HEK293 (cell line): ENCODE results near the gene NSUN6.
A peak's percentile ranks its signal among the peaks of the same experiment; 100 is the strongest.
"Not testable (repeated sequence)": the region's sequence is repeated elsewhere in the genome, so short reads cannot be mapped to it uniquely, and the experiment has no call there.

ENCODE experiments used
- CTCF ChIA-PET: fragments of 350-600 bp; formaldehyde crosslinking; extraction: SDS; loops from one replicate; lab custom pipeline; 2021; ENCODE audit warnings: antibody characterized with exemption; lab: Yijun Ruan, JAX
- POLR2A ChIA-PET: fragments of 300-600 bp; formaldehyde crosslinking; extraction: SDS; loops from one replicate; lab custom pipeline; 2020; ENCODE audit warnings: antibody characterized with exemption, inconsistent platforms; lab: Yijun Ruan, JAX
- H3K27ac ChIP-seq: fragments of 200-500 bp; sonication (Bioruptor generic); 2 replicates; pipeline ENCODE4 v1.5.1; 2014; ENCODE audit warnings: low read depth, low read length, control low read depth, inconsistent platforms; ENCODE audit errors: extremely low read depth
- H3K36me3 ChIP-seq, 2 experiments: fragments of 200-500 bp in 1 of 2; sonication (Bioruptor generic) in 1 of 2; 1 replicate in 1 of 2; 2 replicates in 1 of 2; pipeline ENCODE4 v1.5.1; 2014 to 2017; ENCODE audit warnings: inconsistent platforms in 2 of 2, low read length in 2 of 2; ENCODE audit not compliant: control insufficient read depth in 2 of 2, insufficient read depth in 1 of 2
- H3K4me1 ChIP-seq: fragments of 200-500 bp; sonication (Bioruptor generic); 2 replicates; pipeline ENCODE4 v1.5.1; 2014; ENCODE audit warnings: mild to moderate bottlenecking, low read length, inconsistent platforms; ENCODE audit not compliant: control insufficient read depth, insufficient read depth
- H3K4me3 ChIP-seq: 2 replicates; pipeline ENCODE4 v1.5.1; 2011; ENCODE audit warnings: low read depth, mild to moderate bottlenecking, control low read depth, low read length, moderate library complexity
- H3K9me3 ChIP-seq: fragments of 200-500 bp; sonication (Bioruptor generic); 2 replicates; pipeline ENCODE4 v1.5.1; 2014; ENCODE audit warnings: low read depth, low read length, inconsistent platforms; ENCODE audit not compliant: control insufficient read depth, insufficient read depth
- EGR2 ChIP-seq: fragments of 450-650 bp; formaldehyde crosslinking; IDR thresholded peaks from 2 replicates; pipeline ENCODE4 v1.5.1; 2016; ENCODE audit warnings: low read depth, missing biosample characterization, missing genetic modification characterization
- HOXD13 ChIP-seq: sonication (generic); formaldehyde crosslinking; IDR thresholded peaks from 2 replicates; pipeline ENCODE4 v1.8.0; 2022; ENCODE audit warnings: missing genetic modification reagents, borderline replicate concordance
- KLF10 ChIP-seq: fragments of 450-650 bp; IDR thresholded peaks from 2 replicates; pipeline ENCODE4 v1.5.1; 2018; ENCODE audit warnings: missing biosample characterization, mild to moderate bottlenecking, missing genetic modification characterization
- KLF9 ChIP-seq: fragments of 450-650 bp; formaldehyde crosslinking; IDR thresholded peaks from 2 replicates; pipeline ENCODE4 v1.5.1; 2016; ENCODE audit warnings: missing biosample characterization, missing genetic modification characterization, low read depth
- MZF1 ChIP-seq: fragments of 450-650 bp; formaldehyde crosslinking; IDR thresholded peaks from 2 replicates; pipeline ENCODE4 v1.5.1; 2017; ENCODE audit warnings: missing biosample characterization, missing genetic modification characterization, borderline replicate concordance
- ZNF10 ChIP-seq: fragments of 450-650 bp; formaldehyde crosslinking; IDR thresholded peaks from 2 replicates; pipeline ENCODE4 v1.5.1; 2017; ENCODE audit warnings: missing biosample characterization, missing genetic modification characterization
- ZNF132 ChIP-seq: fragments of 450-650 bp; formaldehyde crosslinking; IDR thresholded peaks from 2 replicates; pipeline ENCODE4 v1.5.1; 2017; ENCODE audit warnings: missing biosample characterization, missing genetic modification characterization, borderline replicate concordance
- ZNF266 ChIP-seq: fragments of 450-650 bp; formaldehyde crosslinking; IDR thresholded peaks from 2 replicates; pipeline ENCODE4 v1.5.1; 2016; ENCODE audit warnings: missing biosample characterization, missing genetic modification characterization, low read depth
- ZNF335 ChIP-seq: fragments of 450-650 bp; formaldehyde crosslinking; conservative IDR thresholded peaks from 2 replicates; pipeline ENCODE4 v1.5.1; 2016; ENCODE audit warnings: missing biosample characterization, missing genetic modification characterization
- ZNF366 ChIP-seq: fragments of 450-650 bp; formaldehyde crosslinking; conservative IDR thresholded peaks from 2 replicates; pipeline ENCODE4 v1.5.1; 2016; ENCODE audit warnings: missing biosample characterization, missing genetic modification characterization
- ZNF626 ChIP-seq: fragments of 450-650 bp; sonication (Bioruptor Pico); formaldehyde crosslinking; IDR thresholded peaks from 2 replicates; pipeline ENCODE4 v1.5.1; 2018; ENCODE audit warnings: missing biosample characterization, missing genetic modification characterization, inconsistent platforms
- ZNF658 ChIP-seq: fragments of 450-650 bp; formaldehyde crosslinking; IDR thresholded peaks from 2 replicates; pipeline ENCODE4; 2016; ENCODE audit warnings: missing biosample characterization, missing genetic modification characterization
- ZNF785 ChIP-seq: fragments of 450-650 bp; formaldehyde crosslinking; IDR thresholded peaks from 2 replicates; pipeline ENCODE4 v1.5.1; 2016; ENCODE audit warnings: missing biosample characterization, missing genetic modification characterization
- ZNF830 ChIP-seq: fragments of 450-650 bp; IDR thresholded peaks from 2 replicates; pipeline ENCODE4 v1.5.0; 2018; ENCODE audit warnings: missing biosample characterization, missing genetic modification characterization, low read depth, mild to moderate bottlenecking, moderate library complexity
- ZSCAN30 ChIP-seq: fragments of 450-650 bp; IDR thresholded peaks from 2 replicates; pipeline ENCODE4 v1.5.1; 2018; ENCODE audit warnings: missing biosample characterization, mild to moderate bottlenecking, missing genetic modification characterization, moderate library complexity
- TF ChIP-seq, protein P1 (sequence below): fragments of 450-650 bp; formaldehyde crosslinking; IDR thresholded peaks from 2 replicates; pipeline ENCODE4 v1.5.1; 2016; ENCODE audit warnings: missing biosample characterization, missing genetic modification characterization
- TF ChIP-seq, protein P2 (sequence below): fragments of 450-650 bp; formaldehyde crosslinking; IDR thresholded peaks from 2 replicates; pipeline ENCODE4 v1.5.1; 2016; ENCODE audit warnings: missing biosample characterization, missing genetic modification characterization
- TF ChIP-seq, protein P3 (sequence below): fragments of 450-650 bp; formaldehyde crosslinking; IDR thresholded peaks from 2 replicates; pipeline ENCODE4 v1.5.1; 2016; ENCODE audit warnings: missing biosample characterization, missing genetic modification characterization
- TF ChIP-seq, protein P4 (sequence below): fragments of 450-650 bp; formaldehyde crosslinking; IDR thresholded peaks from 2 replicates; pipeline ENCODE4 v1.5.1; 2016; ENCODE audit warnings: missing biosample characterization, missing genetic modification characterization

NSUN6 gene

DNA sequence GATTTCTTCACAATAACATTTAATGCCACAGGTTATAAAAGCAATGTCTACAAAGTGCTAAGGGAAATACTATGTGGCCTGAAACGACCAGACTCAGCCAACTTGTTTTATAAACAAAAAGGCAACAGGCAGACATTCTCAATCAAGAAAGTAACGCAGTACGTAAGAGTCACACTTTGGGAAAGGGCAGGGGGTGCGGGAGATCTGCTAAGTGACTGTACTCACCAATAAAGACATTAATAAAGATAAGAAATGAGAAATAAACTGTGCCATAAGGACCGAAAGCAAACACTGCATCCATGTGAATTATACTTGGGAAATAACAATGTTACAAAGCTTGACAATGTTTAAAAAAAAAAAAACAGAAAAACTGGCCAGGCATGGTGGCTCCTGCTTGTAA lies 25.5 kb downstream of the NSUN6 start:
- POLR2A ChIA-PET = interaction anchor here (0.7 kb wide), 1 partner anchor 743 kb away, joined by 3 read pairs; no protein-coding TSS in a partner anchor
- CTCF ChIA-PET = interaction anchor here (0.7 to 1.9 kb wide), 2 partner anchors 11 to 15 kb away, joined by 4 to 5 read pairs; no protein-coding TSS in a partner anchor
- TF ChIP-seq ZNF335 (tag by site-specific recombination) (peak; percentile 29; the same call in 1 of the 2 replicates), ZNF132 (tag by site-specific recombination) (no peak)
- TF ChIP-seq, all 188 proteins: peak for 1
- peaks cover 4% of the 10 kb centered on the region for H3K4me1 ChIP-seq
- H3K27ac ChIP-seq = no peak overlapping the region
- H3K9me3 ChIP-seq = no peaks in the 10 kb centered on the region
- peaks cover 0 to 9% of the 10 kb centered on the region in 2 experiments; a peak in 2 of 3 replicates for H3K36me3 ChIP-seq
- no peak overlapping the region for H3K4me3 ChIP-seq

DNA sequence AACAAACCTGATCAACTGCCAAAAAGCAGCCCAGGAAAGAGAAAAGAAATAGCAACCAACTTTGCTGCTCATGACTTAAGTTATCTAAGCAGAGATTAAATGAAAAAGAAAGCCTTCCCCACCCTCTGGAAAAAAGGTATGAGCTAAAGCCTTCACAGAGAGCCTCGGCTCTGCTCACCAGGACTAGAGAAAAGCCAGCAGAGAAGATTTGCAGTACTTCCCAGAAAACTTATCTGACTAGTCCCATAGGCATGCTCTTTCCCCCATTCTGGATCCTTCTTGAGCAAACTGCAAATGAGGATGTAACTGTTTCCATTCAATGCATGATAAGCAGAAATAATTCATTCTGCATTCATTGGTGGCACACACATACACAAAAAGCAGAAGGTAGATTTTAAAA lies 27.7 kb downstream of the NSUN6 start:
- POLR2A ChIA-PET, H3K4me1 ChIP-seq, CTCF ChIA-PET, H3K27ac ChIP-seq, H3K36me3 ChIP-seq, H3K9me3 ChIP-seq, H3K4me3 ChIP-seq: not testable (repeated sequence)
- TF ChIP-seq, protein P1, sequence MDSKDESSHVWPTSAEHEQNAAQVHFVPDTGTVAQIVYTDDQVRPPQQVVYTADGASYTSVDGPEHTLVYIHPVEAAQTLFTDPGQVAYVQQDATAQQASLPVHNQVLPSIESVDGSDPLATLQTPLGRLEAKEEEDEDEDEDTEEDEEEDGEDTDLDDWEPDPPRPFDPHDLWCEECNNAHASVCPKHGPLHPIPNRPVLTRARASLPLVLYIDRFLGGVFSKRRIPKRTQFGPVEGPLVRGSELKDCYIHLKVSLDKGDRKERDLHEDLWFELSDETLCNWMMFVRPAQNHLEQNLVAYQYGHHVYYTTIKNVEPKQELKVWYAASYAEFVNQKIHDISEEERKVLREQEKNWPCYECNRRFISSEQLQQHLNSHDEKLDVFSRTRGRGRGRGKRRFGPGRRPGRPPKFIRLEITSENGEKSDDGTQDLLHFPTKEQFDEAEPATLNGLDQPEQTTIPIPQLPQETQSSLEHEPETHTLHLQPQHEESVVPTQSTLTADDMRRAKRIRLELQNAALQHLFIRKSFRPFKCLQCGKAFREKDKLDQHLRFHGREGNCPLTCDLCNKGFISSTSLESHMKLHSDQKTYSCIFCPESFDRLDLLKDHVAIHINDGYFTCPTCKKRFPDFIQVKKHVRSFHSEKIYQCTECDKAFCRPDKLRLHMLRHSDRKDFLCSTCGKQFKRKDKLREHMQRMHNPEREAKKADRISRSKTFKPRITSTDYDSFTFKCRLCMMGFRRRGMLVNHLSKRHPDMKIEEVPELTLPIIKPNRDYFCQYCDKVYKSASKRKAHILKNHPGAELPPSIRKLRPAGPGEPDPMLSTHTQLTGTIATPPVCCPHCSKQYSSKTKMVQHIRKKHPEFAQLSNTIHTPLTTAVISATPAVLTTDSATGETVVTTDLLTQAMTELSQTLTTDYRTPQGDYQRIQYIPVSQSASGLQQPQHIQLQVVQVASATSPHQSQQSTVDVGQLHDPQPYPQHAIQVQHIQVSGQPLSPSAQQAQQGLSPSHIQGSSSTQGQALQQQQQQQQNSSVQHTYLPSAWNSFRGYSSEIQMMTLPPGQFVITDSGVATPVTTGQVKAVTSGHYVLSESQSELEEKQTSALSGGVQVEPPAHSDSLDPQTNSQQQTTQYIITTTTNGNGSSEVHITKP = peak; percentile 82

DNA sequence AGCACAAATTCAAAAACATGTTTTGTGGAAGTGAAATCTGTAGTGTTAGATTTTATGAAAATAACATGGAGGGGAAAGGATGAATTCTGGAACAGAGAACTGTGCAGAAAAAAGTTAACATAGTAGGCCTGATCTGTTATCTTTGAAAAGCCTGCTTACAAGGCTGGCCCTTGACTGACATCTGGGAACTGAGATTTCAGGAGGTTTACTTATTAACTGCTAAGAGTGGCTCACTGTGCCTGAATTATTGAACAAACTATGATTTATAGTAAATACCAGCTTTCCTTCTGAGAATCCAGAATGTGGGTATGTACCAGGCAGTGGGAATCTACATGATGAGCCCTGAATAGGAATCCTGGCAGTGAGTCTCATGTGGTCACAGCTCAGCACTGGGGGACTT lies 30.5 kb downstream of the NSUN6 start:
- peaks cover 2% of the 10 kb centered on the region; the same call in 1 of the 2 replicates for H3K4me1 ChIP-seq
- no peak overlapping the region for H3K4me3 ChIP-seq
- H3K27ac ChIP-seq = no peak overlapping the region
- H3K9me3 ChIP-seq = no peaks in the 10 kb centered on the region
- H3K36me3 ChIP-seq = peaks cover 0 to 10% of the 10 kb centered on the region in 2 experiments; a peak in 2 of 3 replicates
- TF ChIP-seq KLF9 (tag by site-specific recombination) (no peak), ZNF10 (tag by site-specific recombination) (no peak), MZF1 (tag by site-specific recombination) (no peak), HOXD13 (CRISPR knock-in tag) (no peak), ZNF785 (no peak), ZNF626 (no peak)
- TF ChIP-seq, protein P2, sequence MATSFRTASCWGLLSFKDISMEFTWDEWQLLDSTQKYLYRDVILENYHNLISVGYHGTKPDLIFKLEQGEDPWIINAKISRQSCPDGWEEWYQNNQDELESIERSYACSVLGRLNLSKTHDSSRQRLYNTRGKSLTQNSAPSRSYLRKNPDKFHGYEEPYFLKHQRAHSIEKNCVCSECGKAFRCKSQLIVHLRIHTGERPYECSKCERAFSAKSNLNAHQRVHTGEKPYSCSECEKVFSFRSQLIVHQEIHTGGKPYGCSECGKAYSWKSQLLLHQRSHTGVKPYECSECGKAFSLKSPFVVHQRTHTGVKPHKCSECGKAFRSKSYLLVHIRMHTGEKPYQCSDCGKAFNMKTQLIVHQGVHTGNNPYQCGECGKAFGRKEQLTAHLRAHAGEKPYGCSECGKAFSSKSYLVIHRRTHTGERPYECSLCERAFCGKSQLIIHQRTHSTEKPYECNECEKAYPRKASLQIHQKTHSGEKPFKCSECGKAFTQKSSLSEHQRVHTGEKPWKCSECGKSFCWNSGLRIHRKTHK (tag by site-specific recombination) = no peak
- ChIA-PET CTCF (no interaction called here), POLR2A (interaction anchor here (0.6 kb wide), 1 partner anchor 18 kb away, joined by 3 read pairs; no protein-coding TSS in a partner anchor)

DNA sequence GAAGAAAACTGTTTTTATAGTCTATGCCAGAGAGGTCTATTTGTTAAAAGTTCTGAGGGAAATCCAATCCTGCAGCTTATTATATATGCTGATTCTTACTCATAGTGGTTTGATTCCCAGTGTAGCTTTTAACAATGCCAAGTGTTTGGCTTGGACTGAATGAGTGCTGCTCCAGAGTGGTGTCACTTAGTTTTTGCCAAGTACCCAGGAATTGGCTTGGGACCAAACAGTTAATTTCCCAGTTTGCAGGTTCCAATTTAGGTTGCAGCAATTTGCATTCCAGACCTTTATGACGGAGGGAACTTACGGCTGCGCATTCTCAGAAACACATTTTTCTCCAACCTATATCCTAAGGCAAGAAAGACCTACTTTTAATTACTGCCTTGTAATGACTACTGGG lies 32.4 kb downstream of the NSUN6 start:
- CTCF ChIA-PET = no interaction called here
- H3K4me3 ChIP-seq = no peak overlapping the region
- POLR2A ChIA-PET = no interaction called here
- no peaks in the 10 kb centered on the region for H3K9me3 ChIP-seq
- peaks cover 6% of the 10 kb centered on the region; the same call in 1 of the 2 replicates for H3K4me1 ChIP-seq
- H3K27ac ChIP-seq = no peak overlapping the region
- H3K36me3 ChIP-seq = peaks cover 0 to 10% of the 10 kb centered on the region in 2 experiments; a peak in 2 of 3 replicates
- TF ChIP-seq ZNF266 (tag by site-specific recombination) = no peak
- TF ChIP-seq ZSCAN30 = peak; percentile 60; the same call in 1 of the 2 replicates
- peak; percentile 32 for TF ChIP-seq ZNF366 (tag by site-specific recombination)
- TF ChIP-seq, protein P3, sequence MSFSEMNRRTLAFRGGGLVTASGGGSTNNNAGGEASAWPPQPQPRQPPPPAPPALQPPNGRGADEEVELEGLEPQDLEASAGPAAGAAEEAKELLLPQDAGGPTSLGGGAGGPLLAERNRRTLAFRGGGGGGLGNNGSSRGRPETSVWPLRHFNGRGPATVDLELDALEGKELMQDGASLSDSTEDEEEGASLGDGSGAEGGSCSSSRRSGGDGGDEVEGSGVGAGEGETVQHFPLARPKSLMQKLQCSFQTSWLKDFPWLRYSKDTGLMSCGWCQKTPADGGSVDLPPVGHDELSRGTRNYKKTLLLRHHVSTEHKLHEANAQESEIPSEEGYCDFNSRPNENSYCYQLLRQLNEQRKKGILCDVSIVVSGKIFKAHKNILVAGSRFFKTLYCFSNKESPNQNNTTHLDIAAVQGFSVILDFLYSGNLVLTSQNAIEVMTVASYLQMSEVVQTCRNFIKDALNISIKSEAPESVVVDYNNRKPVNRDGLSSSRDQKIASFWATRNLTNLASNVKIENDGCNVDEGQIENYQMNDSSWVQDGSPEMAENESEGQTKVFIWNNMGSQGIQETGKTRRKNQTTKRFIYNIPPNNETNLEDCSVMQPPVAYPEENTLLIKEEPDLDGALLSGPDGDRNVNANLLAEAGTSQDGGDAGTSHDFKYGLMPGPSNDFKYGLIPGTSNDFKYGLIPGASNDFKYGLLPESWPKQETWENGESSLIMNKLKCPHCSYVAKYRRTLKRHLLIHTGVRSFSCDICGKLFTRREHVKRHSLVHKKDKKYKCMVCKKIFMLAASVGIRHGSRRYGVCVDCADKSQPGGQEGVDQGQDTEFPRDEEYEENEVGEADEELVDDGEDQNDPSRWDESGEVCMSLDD (tag by site-specific recombination) = no peak
- TF ChIP-seq ZNF830 (tag by site-specific recombination) = no peak
- no peak for TF ChIP-seq EGR2 (tag by site-specific recombination)
- TF ChIP-seq, protein P4, sequence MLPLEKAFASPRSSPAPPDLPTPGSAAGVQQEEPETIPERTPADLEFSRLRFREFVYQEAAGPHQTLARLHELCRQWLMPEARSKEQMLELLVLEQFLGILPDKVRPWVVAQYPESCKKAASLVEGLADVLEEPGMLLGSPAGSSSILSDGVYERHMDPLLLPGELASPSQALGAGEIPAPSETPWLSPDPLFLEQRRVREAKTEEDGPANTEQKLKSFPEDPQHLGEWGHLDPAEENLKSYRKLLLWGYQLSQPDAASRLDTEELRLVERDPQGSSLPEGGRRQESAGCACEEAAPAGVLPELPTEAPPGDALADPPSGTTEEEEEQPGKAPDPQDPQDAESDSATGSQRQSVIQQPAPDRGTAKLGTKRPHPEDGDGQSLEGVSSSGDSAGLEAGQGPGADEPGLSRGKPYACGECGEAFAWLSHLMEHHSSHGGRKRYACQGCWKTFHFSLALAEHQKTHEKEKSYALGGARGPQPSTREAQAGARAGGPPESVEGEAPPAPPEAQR (tag by site-specific recombination) = no peak
- TF ChIP-seq KLF10 (tag by site-specific recombination) = no peak
- no peak for TF ChIP-seq ZNF658 (tag by site-specific recombination)
